Osteocyte (in vitro differentiated cells): Measurements from ENCODE around the gene PDK2. TPM values are rescaled to one million over a fixed set of nuclear protein-coding genes. Genes with fewer than 3 reads are reported as not detected.

Experiments used
- DNase-seq: peaks from one replicate; pipeline ENCODE4 v3.0.0; 2021; ENCODE audit warnings: mixed read lengths; ENCODE audit not compliant: unreplicated experiment; ENCODE audit errors: extremely low spot score
- H3K27ac Mint-ChIP-seq: one replicate; pipeline ENCODE4 v1.8.0; 2021; ENCODE audit warnings: mild to moderate bottlenecking, mixed read lengths; ENCODE audit not compliant: unreplicated experiment
- H3K27me3 Mint-ChIP-seq: one replicate; pipeline ENCODE4 v1.8.0; 2021; ENCODE audit warnings: mixed read lengths; ENCODE audit not compliant: unreplicated experiment
- H3K36me3 Mint-ChIP-seq: one replicate; pipeline ENCODE4 v1.8.0; 2021; ENCODE audit warnings: mixed read lengths; ENCODE audit not compliant: unreplicated experiment
- H3K4me1 Mint-ChIP-seq: one replicate; pipeline ENCODE4 v1.8.0; 2021; ENCODE audit warnings: mixed read lengths; ENCODE audit not compliant: unreplicated experiment
- H3K4me3 Mint-ChIP-seq: one replicate; pipeline ENCODE4 v1.8.0; 2021; ENCODE audit warnings: mild to moderate bottlenecking, moderate library complexity, mixed read lengths; ENCODE audit not compliant: unreplicated experiment
- H3K9me3 Mint-ChIP-seq: one replicate; pipeline ENCODE4 v1.8.0; 2021; ENCODE audit warnings: mixed read lengths; ENCODE audit not compliant: unreplicated experiment
- total RNA-seq: library from RNA; stranded (reverse); gene quantifications from 2 replicates; pipeline ENCODE4 v1.2.1, GENCODE V29; 2021
- TF ChIP-seq, protein P1 (sequence below): fragments of 200-600 bp; sonication (generic); IDR thresholded peaks from 2 replicates; pipeline ENCODE4 v1.5.0; 2021; ENCODE audit warnings: antibody characterized with exemption, mild to moderate bottlenecking, moderate library complexity

The PDK2 gene
- total RNA-seq, 1 donor from 2014 or later, result 66.2 TPM

DNA sequence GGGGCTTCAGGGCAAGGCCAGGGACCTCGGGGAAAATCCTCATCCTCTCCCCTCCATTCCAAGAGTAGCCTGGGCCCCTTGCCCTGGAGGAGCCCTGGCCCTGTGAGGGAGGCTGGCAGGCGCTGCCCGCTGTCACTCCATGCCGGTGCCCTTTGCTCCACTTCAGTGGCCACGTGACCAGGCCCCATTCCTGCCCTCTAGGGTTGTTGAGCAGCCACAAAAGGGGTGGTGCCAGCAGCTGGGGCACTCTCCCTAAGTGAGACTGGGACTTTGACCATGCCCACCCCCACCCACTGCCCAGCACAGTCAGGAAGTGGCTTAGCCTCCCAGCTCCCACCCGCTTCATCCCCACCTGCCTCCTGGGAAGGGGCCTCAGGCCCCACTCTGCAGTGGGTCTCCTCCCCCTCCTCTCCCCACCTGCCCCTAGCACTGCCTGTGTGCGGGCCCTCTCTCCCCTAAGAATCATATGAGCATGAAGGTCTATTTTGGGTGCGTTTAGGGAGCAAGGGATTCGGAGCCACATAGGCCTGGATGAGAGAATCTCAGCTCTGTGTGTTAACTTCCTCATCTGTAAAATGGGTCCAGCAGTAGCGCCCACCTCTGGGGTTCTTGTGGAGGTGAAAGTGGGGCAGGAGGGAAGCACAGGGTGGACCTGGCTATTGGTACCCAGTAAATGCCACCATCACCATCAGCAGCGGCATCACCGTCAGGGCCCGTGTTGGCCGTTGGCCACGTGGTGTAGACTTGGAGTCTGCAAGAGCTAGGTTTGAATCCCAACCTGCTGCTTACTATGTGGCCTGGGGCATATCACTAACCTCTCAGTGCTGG, 7.2 kb downstream of the PDK2 start:
- Mint-ChIP-seq H3K9me3 (no peaks in the 10 kb centered on the region), H3K4me1 (peaks cover 35% of the 10 kb centered on the region), H3K27me3 (no peaks in the 10 kb centered on the region), H3K36me3 (peaks cover 34% of the 10 kb centered on the region), H3K4me3 (no peak overlapping the region), H3K27ac (peak overlapping the region; percentile 18)
- no peak for DNase-seq
- TF ChIP-seq, protein P1, sequence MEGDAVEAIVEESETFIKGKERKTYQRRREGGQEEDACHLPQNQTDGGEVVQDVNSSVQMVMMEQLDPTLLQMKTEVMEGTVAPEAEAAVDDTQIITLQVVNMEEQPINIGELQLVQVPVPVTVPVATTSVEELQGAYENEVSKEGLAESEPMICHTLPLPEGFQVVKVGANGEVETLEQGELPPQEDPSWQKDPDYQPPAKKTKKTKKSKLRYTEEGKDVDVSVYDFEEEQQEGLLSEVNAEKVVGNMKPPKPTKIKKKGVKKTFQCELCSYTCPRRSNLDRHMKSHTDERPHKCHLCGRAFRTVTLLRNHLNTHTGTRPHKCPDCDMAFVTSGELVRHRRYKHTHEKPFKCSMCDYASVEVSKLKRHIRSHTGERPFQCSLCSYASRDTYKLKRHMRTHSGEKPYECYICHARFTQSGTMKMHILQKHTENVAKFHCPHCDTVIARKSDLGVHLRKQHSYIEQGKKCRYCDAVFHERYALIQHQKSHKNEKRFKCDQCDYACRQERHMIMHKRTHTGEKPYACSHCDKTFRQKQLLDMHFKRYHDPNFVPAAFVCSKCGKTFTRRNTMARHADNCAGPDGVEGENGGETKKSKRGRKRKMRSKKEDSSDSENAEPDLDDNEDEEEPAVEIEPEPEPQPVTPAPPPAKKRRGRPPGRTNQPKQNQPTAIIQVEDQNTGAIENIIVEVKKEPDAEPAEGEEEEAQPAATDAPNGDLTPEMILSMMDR, result no peak

DNA sequence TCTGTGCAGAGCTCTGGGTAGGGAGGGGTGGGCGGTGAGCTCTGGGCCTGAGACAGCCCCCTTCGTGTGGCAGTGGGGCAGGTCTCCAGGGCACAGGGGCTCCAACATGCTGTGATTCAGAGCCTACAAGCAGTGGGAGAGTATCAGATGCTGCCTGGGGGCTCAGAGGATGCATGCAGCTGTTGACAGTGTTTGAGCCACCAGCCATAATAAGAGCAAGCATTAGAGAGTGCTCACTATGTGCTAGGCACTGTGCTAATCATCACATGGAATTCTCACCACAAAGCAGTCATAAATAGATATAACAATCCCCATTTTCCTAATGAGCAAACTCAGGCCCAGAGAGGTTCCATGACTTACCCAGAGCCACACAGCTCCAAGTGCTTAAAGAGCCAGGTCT, 8.1 kb downstream of the PDK2 start:
- TF ChIP-seq, protein P1, result no peak
- Mint-ChIP-seq H3K27ac (no peak overlapping the region), H3K36me3 (peaks cover 32% of the 10 kb centered on the region), H3K4me3 (no peak overlapping the region), H3K9me3 (no peaks in the 10 kb centered on the region), H3K27me3 (no peaks in the 10 kb centered on the region), H3K4me1 (peaks cover 43% of the 10 kb centered on the region)
- no peak for DNase-seq

DNA sequence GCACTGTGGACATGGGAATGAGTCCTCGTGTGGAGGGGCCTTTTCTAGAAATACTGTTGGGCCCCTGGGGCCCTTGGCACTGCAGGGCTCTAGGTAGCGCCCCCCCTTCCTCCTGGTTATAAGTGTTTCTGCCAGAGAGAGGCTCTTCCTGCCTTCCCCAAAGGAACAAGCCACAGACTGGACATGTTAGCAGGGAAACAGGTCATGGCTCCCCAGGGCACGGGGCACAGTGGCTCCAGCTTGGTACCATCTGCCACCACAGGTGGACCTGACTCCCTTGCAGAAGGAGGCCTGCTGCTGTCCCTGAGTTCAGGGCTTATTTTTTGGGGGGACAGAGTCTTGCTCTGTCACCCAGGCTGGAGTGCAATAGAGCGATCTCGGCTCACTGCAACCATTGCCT, 8.8 kb downstream of the PDK2 start:
- TF ChIP-seq, protein P1, result no peak

DNA sequence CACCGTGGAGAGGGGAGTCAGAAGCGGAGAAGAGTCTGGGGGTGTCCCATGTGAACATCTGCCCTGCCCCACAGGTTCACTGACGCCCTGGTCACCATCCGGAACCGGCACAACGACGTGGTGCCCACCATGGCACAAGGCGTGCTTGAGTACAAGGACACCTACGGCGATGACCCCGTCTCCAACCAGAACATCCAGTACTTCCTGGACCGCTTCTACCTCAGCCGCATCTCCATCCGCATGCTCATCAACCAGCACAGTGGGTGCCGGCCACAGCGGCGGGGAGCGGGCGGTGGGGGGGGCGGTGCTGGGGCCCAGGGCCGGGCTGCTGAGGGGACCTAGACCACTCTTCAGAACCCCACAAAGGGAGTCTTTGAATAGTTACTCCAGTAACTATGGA, 10.7 kb downstream of the PDK2 start:
- Mint-ChIP-seq H3K4me3 (no peak overlapping the region), H3K4me1 (peaks cover 28% of the 10 kb centered on the region), H3K27me3 (no peaks in the 10 kb centered on the region), H3K27ac (no peak overlapping the region), H3K9me3 (no peaks in the 10 kb centered on the region), H3K36me3 (peaks cover 21% of the 10 kb centered on the region)
- TF ChIP-seq, protein P1, result no peak
- DNase-seq, result no peak

More for the DNA sequence above, 8.8 kb downstream of the PDK2 start:
- Mint-ChIP-seq H3K36me3 (peaks cover 25% of the 10 kb centered on the region), H3K9me3 (no peaks in the 10 kb centered on the region), H3K4me3 (no peak overlapping the region), H3K4me1 (peaks cover 40% of the 10 kb centered on the region), H3K27me3 (no peaks in the 10 kb centered on the region), H3K27ac (no peak overlapping the region)
- DNase-seq, result no peak

DNA sequence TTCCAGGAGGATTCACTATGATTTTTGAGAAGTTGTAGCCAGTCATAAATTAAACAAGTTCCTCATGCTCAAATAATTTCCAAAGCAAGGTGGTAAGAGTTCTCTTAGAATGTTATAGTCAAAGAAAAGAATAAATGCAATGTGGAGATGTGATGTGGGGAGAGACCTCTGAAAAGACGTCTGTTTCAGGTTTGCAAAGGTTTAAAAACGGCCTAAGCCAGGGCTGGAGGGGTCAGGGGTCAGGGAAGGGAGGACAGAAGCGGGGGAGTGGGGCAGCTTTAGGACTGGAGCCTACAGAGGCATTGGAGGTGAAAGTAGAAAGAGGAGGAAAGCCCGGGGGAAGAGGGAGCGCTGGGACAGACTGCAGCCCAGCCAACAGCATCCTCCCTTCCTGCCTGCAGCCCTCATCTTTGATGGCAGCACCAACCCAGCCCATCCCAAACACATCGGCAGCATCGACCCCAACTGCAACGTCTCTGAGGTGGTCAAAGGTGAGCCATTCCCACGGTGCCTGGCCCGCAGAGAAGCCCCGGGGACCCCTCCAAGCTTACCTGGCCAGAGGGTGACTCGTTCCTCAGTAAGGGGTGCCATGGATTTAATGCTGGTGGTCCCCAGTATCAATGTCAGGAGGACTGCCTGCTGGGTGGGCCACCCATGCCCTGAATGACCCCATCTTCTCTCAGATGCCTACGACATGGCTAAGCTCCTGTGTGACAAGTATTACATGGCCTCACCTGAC, 11.4 kb downstream of the PDK2 start:
- Mint-ChIP-seq H3K9me3 (no peaks in the 10 kb centered on the region), H3K4me1 (peaks cover 22% of the 10 kb centered on the region), H3K4me3 (no peak overlapping the region), H3K27ac (no peak overlapping the region), H3K27me3 (no peaks in the 10 kb centered on the region), H3K36me3 (peaks cover 21% of the 10 kb centered on the region)
- no peak for DNase-seq
- TF ChIP-seq, protein P1, result no peak
